Glutamatergic neuron (in vitro differentiated cells): ENCODE measurements around the gene CITED1. TPM values are rescaled to one million over a fixed set of nuclear protein-coding genes. Genes with fewer than 3 reads are reported as not detected.

ENCODE experiments used
- DNase-seq: peaks from one replicate; pipeline ENCODE4 v3.0.0; 2022
- H3K27ac Mint-ChIP-seq: one replicate; pipeline ENCODE4 v1.8.0; 2020; ENCODE audit warnings: mild to moderate bottlenecking, mixed read lengths, inconsistent platforms; ENCODE audit not compliant: unreplicated experiment
- H3K27me3 Mint-ChIP-seq: one replicate; pipeline ENCODE4 v1.8.0; 2020; ENCODE audit warnings: mild to moderate bottlenecking, moderate library complexity, mixed read lengths, inconsistent platforms; ENCODE audit not compliant: unreplicated experiment
- H3K36me3 Mint-ChIP-seq: one replicate; pipeline ENCODE4 v1.8.0; 2020; ENCODE audit warnings: mild to moderate bottlenecking, mixed read lengths, inconsistent platforms; ENCODE audit not compliant: unreplicated experiment
- H3K4me1 Mint-ChIP-seq: one replicate; pipeline ENCODE4 v1.8.0; 2020; ENCODE audit warnings: mild to moderate bottlenecking, low read depth, mixed read lengths, inconsistent platforms; ENCODE audit not compliant: unreplicated experiment
- H3K4me3 Mint-ChIP-seq: one replicate; pipeline ENCODE4 v1.8.0; 2020; ENCODE audit warnings: mild to moderate bottlenecking, mixed read lengths, inconsistent platforms; ENCODE audit not compliant: unreplicated experiment
- H3K9me3 Mint-ChIP-seq: one replicate; pipeline ENCODE4 v1.8.0; 2020; ENCODE audit warnings: mild to moderate bottlenecking, moderate library complexity, mixed read lengths, inconsistent platforms; ENCODE audit not compliant: unreplicated experiment
- total RNA-seq: library from RNA; stranded (reverse); fragmentation: NEBNext Ultra II Directional; extraction: Animal tissue kit (Norgen Biotek cat#: 25700); gene quantifications from one replicate; pipeline ENCODE4 v1.2.1, GENCODE V29; 2021; ENCODE audit not compliant: unreplicated experiment
- TF ChIP-seq, protein P1 (sequence below): fragments of 200-600 bp; sonication (generic); IDR thresholded peaks from one replicate; pipeline ENCODE4 v1.5.0; 2021; ENCODE audit not compliant: partially characterized antibody, unreplicated experiment

The CITED1 gene
- total RNA-seq, 1 donor from 2014 or later = 42.7 TPM

DNA sequence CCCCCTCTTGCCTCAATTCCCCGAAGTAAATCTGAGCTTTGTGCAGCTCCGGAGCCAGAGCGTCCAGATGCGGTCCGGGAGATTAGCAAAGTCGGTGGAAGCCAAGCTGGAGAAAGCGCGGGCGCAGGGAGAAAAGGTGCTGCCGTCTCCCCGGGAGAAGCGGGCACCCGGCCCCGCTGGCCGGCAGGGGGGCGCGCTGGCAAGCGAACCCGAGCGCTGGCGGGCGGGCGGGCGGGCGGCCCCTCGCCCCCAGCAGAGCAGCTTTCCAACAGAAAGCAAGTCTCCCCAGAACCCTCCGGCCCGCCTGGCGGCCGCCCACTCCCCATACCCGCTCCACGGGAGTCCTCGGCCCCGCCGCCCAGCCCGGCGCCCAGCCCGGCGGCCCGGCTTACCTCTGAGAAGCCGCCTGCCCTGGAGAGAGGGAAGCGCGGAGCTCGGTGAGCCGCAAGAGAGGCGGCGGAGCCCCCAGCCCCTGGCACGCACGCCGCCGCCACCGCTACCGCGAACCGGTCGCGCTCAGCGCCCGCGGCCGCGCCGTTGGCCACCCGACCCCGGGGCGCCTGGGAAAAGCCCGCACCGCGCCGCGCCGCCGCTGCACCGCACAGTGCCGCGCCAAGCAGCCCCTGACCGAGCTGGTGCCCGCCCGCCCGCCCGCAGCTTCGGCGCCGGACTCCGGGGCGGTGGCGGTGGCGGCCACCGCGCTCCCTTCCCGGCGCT is 529 bp upstream of the CITED1 start:
- DNase-seq = peak; percentile 33
- H3K9me3 Mint-ChIP-seq = peaks cover 6% of the 10 kb centered on the region
- H3K27ac Mint-ChIP-seq = no peak overlapping the region
- H3K4me1 Mint-ChIP-seq = peaks cover 11% of the 10 kb centered on the region
- peak overlapping the region; percentile 86 for H3K4me3 Mint-ChIP-seq
- peaks cover 5% of the 10 kb centered on the region for H3K36me3 Mint-ChIP-seq
- peaks cover 16% of the 10 kb centered on the region for H3K27me3 Mint-ChIP-seq
- TF ChIP-seq, protein P1, sequence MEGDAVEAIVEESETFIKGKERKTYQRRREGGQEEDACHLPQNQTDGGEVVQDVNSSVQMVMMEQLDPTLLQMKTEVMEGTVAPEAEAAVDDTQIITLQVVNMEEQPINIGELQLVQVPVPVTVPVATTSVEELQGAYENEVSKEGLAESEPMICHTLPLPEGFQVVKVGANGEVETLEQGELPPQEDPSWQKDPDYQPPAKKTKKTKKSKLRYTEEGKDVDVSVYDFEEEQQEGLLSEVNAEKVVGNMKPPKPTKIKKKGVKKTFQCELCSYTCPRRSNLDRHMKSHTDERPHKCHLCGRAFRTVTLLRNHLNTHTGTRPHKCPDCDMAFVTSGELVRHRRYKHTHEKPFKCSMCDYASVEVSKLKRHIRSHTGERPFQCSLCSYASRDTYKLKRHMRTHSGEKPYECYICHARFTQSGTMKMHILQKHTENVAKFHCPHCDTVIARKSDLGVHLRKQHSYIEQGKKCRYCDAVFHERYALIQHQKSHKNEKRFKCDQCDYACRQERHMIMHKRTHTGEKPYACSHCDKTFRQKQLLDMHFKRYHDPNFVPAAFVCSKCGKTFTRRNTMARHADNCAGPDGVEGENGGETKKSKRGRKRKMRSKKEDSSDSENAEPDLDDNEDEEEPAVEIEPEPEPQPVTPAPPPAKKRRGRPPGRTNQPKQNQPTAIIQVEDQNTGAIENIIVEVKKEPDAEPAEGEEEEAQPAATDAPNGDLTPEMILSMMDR = no peak

DNA sequence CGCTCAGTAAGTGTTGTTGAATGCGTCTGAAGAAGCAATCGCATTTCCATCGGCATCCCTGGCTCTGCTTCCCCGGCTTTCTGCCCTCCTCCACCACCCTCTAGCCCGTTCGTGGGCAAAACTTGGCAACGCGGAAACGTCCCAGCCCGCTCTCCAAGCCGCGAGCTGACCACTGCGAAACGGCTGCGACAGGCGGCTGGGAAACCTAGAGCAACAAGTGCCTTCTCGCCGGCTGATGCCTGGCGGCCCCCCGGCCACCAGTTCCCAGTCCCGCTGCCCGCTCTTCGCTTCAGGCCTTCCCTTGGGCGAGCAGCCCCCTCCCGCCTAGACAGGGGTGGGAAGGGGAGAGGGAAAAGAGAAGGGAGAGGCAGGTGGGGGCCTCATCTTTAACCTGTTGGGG is 837 bp downstream of the CITED1 start:
- Mint-ChIP-seq H3K27ac (peak overlapping the region; percentile 48), H3K27me3 (peaks cover 16% of the 10 kb centered on the region), H3K9me3 (peaks cover 6% of the 10 kb centered on the region), H3K36me3 (peaks cover 5% of the 10 kb centered on the region), H3K4me1 (peaks cover 11% of the 10 kb centered on the region), H3K4me3 (peak overlapping the region; percentile 92)
- DNase-seq = peak; percentile 41
- TF ChIP-seq, protein P1 = no peak

DNA sequence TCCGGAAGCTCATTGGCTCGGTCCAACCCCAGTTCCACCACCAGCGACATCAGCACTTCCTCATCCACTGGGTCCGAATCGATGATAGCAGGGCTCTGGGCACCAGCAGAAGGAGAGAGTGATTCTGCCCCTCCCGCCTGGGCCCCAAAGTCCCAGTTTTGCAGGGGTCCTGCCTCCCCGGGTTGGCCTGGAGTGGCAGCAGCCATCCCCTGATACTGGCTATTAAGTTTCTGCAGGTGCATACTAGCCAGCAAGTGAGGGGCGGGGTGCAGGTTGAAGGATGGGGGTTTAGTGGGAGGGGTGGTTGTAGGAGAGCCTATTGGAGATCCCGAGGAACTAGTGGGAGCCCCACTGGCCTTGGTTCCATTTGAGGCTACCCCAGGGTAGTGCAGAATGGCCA is 3.9 kb downstream of the CITED1 start:
- Mint-ChIP-seq H3K36me3 (peaks cover 5% of the 10 kb centered on the region), H3K4me3 (no peak overlapping the region), H3K4me1 (peaks cover 3% of the 10 kb centered on the region), H3K27me3 (peaks cover 7% of the 10 kb centered on the region), H3K9me3 (peaks cover 3% of the 10 kb centered on the region), H3K27ac (no peak overlapping the region)
- no peak for DNase-seq
- TF ChIP-seq, protein P1 = no peak

DNA sequence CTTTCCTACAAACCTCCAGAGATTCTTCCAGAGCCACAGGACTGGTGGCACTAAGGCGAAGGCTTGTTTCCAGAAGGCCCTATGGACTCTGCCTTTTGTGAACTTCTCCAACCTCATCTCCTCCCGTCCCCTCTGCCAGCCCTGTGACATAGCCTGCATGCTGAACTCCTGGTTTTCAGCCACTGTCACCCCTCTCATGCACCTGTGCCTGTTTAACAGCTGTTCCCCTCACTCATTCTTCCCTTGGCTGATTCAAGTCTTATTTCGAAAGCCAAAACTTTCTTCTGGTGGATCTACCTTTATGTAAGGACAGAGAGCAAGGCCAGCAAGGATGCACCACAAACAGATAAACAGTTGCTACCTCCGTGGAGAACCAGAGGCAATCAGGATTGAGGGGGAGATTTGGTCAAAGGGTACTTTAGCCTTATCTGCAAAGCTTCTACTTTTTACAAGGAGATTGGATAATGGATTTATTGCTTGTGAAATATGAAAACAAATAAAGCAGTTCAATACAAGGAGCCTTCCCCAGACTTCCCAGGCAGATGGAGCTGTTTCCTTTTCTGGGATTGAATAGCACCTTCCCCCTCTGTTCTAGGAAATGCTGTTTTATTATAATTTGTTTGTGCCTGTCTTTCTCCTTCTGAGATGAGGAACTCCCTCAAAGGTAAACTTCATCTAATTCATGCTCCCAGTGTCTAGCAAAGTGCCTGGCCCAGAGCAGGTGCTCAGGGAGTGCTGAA is 5.7 kb downstream of the CITED1 start:
- H3K4me3 Mint-ChIP-seq = no peak overlapping the region
- TF ChIP-seq, protein P1 = no peak
- peaks cover 3% of the 10 kb centered on the region for H3K4me1 Mint-ChIP-seq
- peaks cover 5% of the 10 kb centered on the region for H3K36me3 Mint-ChIP-seq
- no peak overlapping the region for H3K27ac Mint-ChIP-seq
- H3K9me3 Mint-ChIP-seq = peaks cover 1% of the 10 kb centered on the region
- H3K27me3 Mint-ChIP-seq = peaks cover 6% of the 10 kb centered on the region
- no peak for DNase-seq
